ENCODE data around the gene IL17REL.

IL17REL gene

GRCh38 chr22:49962012-49962750 is 50.4 kb downstream of the IL17REL start:
- peak overlapping the region; percentile 84 for H3K27ac ChIP-seq (ENCODE audit: low read depth, low read length)
- H3K4me1 ChIP-seq (ENCODE audit: control insufficient read depth, insufficient read depth, low read length): peaks cover 7% of the 10 kb centered on the region; the same call in 1 of the 2 replicates
- peaks cover 4% of the 10 kb centered on the region; the same call in 1 of the 2 replicates for H3K27me3 ChIP-seq (ENCODE audit: control insufficient read depth, insufficient read depth, low read length)
- no peaks in the 10 kb centered on the region for H3K9me3 ChIP-seq (ENCODE audit: control insufficient read depth, insufficient read depth, low read length)
- peak overlapping the region; percentile 90 for H3K4me3 ChIP-seq (ENCODE audit: low read depth, low read length)
- peak overlapping the region; percentile 63; the same call in 1 of the 2 replicates for H3K9ac ChIP-seq (ENCODE audit: low read depth, low read length)
- H3K36me3 ChIP-seq (ENCODE audit: control insufficient read depth, insufficient read depth, low read length): peaks cover 24% of the 10 kb centered on the region

GRCh38 chr22:49961601-49962011 is 51.0 kb downstream of the IL17REL start:
- peak overlapping the region; percentile 84 for H3K27ac ChIP-seq (ENCODE audit: low read depth, low read length)

GRCh38 chr22:49961005-49961600 is 51.5 kb downstream of the IL17REL start:
- Histone ChIP-seq H3K9ac (ENCODE audit: low read depth, low read length) (peak overlapping the region; percentile 85; the same call in 1 of the 2 replicates), H3K4me3 (ENCODE audit: low read depth, low read length) (peak overlapping the region; percentile 90), H3K4me1 (ENCODE audit: control insufficient read depth, insufficient read depth, low read length) (peaks cover 7% of the 10 kb centered on the region; the same call in 1 of the 2 replicates), H3K36me3 (ENCODE audit: control insufficient read depth, insufficient read depth, low read length) (peaks cover 24% of the 10 kb centered on the region), H3K27ac (ENCODE audit: low read depth, low read length) (peak overlapping the region; percentile 84), H3K27me3 (ENCODE audit: control insufficient read depth, insufficient read depth, low read length) (peaks cover 4% of the 10 kb centered on the region; the same call in 1 of the 2 replicates), H3K9me3 (ENCODE audit: control insufficient read depth, insufficient read depth, low read length) (no peaks in the 10 kb centered on the region)

More at GRCh38 chr22:49961601-49962011, 51.0 kb downstream of the IL17REL start:
- Histone ChIP-seq H3K9me3 (ENCODE audit: control insufficient read depth, insufficient read depth, low read length) (no peaks in the 10 kb centered on the region), H3K27me3 (ENCODE audit: control insufficient read depth, insufficient read depth, low read length) (peaks cover 4% of the 10 kb centered on the region; the same call in 1 of the 2 replicates), H3K4me3 (ENCODE audit: low read depth, low read length) (peak overlapping the region; percentile 90), H3K9ac (ENCODE audit: low read depth, low read length) (peak overlapping the region; percentile 63; the same call in 1 of the 2 replicates), H3K4me1 (ENCODE audit: control insufficient read depth, insufficient read depth, low read length) (peaks cover 7% of the 10 kb centered on the region; the same call in 1 of the 2 replicates), H3K36me3 (ENCODE audit: control insufficient read depth, insufficient read depth, low read length) (peaks cover 24% of the 10 kb centered on the region)

- peak within 1 kb of the TSS; percentile 85; the same call in 1 of the 2 replicates for H3K9ac ChIP-seq (ENCODE audit: low read depth, low read length)
- peak within 1 kb of the TSS; percentile 90 for H3K4me3 ChIP-seq (ENCODE audit: low read depth, low read length)
- no peaks in the 10 kb centered on the region for H3K9me3 ChIP-seq (ENCODE audit: control insufficient read depth, insufficient read depth, low read length)
- H3K4me1 ChIP-seq (ENCODE audit: control insufficient read depth, insufficient read depth, low read length): peaks cover 7% of the 10 kb centered on the region; the same call in 1 of the 2 replicates
- peak within 1 kb of the TSS; percentile 84 for H3K27ac ChIP-seq (ENCODE audit: low read depth, low read length)
- peaks cover 4% of the 10 kb centered on the region; the same call in 1 of the 2 replicates for H3K27me3 ChIP-seq (ENCODE audit: control insufficient read depth, insufficient read depth, low read length)
- H3K36me3 ChIP-seq (ENCODE audit: control insufficient read depth, insufficient read depth, low read length): peaks cover 24% of the 10 kb centered on the region
Measured at GRCh38 chr22:49960159-49961004, 52.2 kb downstream of the IL17REL start, which contains the start of gene PIM3. TSS of gene PIM3 (plus strand) at chr22:49960772. CDS start at chr22:49960948, 176 bp downstream.

GRCh38 chr22:49959782-49960158 is 52.8 kb downstream of the IL17REL start:
- Histone ChIP-seq H3K27me3 (ENCODE audit: control insufficient read depth, insufficient read depth, low read length) (peaks cover 4% of the 10 kb centered on the region; the same call in 1 of the 2 replicates), H3K4me1 (ENCODE audit: control insufficient read depth, insufficient read depth, low read length) (peaks cover 7% of the 10 kb centered on the region; the same call in 1 of the 2 replicates), H3K27ac (ENCODE audit: low read depth, low read length) (no peak overlapping the region)

GRCh38 chr22:49958931-49959781 is 53.4 kb downstream of the IL17REL start:
- H3K27me3 ChIP-seq (ENCODE audit: control insufficient read depth, insufficient read depth, low read length): peaks cover 4% of the 10 kb centered on the region; the same call in 1 of the 2 replicates
- H3K4me1 ChIP-seq (ENCODE audit: control insufficient read depth, insufficient read depth, low read length): peaks cover 7% of the 10 kb centered on the region; the same call in 1 of the 2 replicates
- no peak overlapping the region for H3K27ac ChIP-seq (ENCODE audit: low read depth, low read length)
- no peaks in the 10 kb centered on the region for H3K9me3 ChIP-seq (ENCODE audit: control insufficient read depth, insufficient read depth, low read length)
- H3K9ac ChIP-seq (ENCODE audit: low read depth, low read length): no peak overlapping the region
- peaks cover 17% of the 10 kb centered on the region for H3K36me3 ChIP-seq (ENCODE audit: control insufficient read depth, insufficient read depth, low read length)
- peak overlapping the region; percentile 90; the same call in 1 of the 2 replicates for H3K4me3 ChIP-seq (ENCODE audit: low read depth, low read length)

More at GRCh38 chr22:49959782-49960158, 52.8 kb downstream of the IL17REL start:
- H3K4me3 ChIP-seq (ENCODE audit: low read depth, low read length): peak overlapping the region; percentile 90
- H3K9me3 ChIP-seq (ENCODE audit: control insufficient read depth, insufficient read depth, low read length): no peaks in the 10 kb centered on the region
- H3K9ac ChIP-seq (ENCODE audit: low read depth, low read length): peak overlapping the region; percentile 85; the same call in 1 of the 2 replicates
- peaks cover 23% of the 10 kb centered on the region for H3K36me3 ChIP-seq (ENCODE audit: control insufficient read depth, insufficient read depth, low read length)

- Histone ChIP-seq H3K27ac (ENCODE audit: low read depth, low read length) (no peak overlapping the region), H3K4me3 (ENCODE audit: low read depth, low read length) (no peak overlapping the region), H3K9ac (ENCODE audit: low read depth, low read length) (no peak overlapping the region), H3K27me3 (ENCODE audit: control insufficient read depth, insufficient read depth, low read length) (peaks cover 4% of the 10 kb centered on the region; the same call in 1 of the 2 replicates), H3K36me3 (ENCODE audit: control insufficient read depth, insufficient read depth, low read length) (peaks cover 10% of the 10 kb centered on the region), H3K4me1 (ENCODE audit: control insufficient read depth, insufficient read depth, low read length) (peaks cover 7% of the 10 kb centered on the region; the same call in 1 of the 2 replicates), H3K9me3 (ENCODE audit: control insufficient read depth, insufficient read depth, low read length) (no peaks in the 10 kb centered on the region)
Measured at GRCh38 chr22:49958366-49958921, 54.1 kb downstream of the IL17REL start.

GRCh38 chr22:49957826-49958365 is 54.7 kb downstream of the IL17REL start:
- H3K36me3 ChIP-seq (ENCODE audit: control insufficient read depth, insufficient read depth, low read length): peaks cover 4% of the 10 kb centered on the region
- H3K4me1 ChIP-seq (ENCODE audit: control insufficient read depth, insufficient read depth, low read length): peaks cover 5% of the 10 kb centered on the region; the same call in 1 of the 2 replicates
- no peak overlapping the region for H3K9ac ChIP-seq (ENCODE audit: low read depth, low read length)
- H3K27ac ChIP-seq (ENCODE audit: low read depth, low read length): no peak overlapping the region
- H3K27me3 ChIP-seq (ENCODE audit: control insufficient read depth, insufficient read depth, low read length): peaks cover 4% of the 10 kb centered on the region; the same call in 1 of the 2 replicates
- no peaks in the 10 kb centered on the region for H3K9me3 ChIP-seq (ENCODE audit: control insufficient read depth, insufficient read depth, low read length)
- no peak overlapping the region for H3K4me3 ChIP-seq (ENCODE audit: low read depth, low read length)

Data from HUES48 (cell line).